HG02981 (cell line): ENCODE data around the gene GAB2.
"Not testable (repeated sequence)": the region's sequence is repeated elsewhere in the genome, so short reads cannot be mapped to it uniquely, and the experiment has no call there.

Experiments
- ATAC-seq: cut with Tn5 transposase; IDR thresholded peaks from one replicate; pipeline ENCODE4 v1.9.1; 2021; ENCODE audit warnings: mild to moderate bottlenecking, moderate library complexity; ENCODE audit not compliant: unreplicated experiment

GAB2 gene

DNA sequence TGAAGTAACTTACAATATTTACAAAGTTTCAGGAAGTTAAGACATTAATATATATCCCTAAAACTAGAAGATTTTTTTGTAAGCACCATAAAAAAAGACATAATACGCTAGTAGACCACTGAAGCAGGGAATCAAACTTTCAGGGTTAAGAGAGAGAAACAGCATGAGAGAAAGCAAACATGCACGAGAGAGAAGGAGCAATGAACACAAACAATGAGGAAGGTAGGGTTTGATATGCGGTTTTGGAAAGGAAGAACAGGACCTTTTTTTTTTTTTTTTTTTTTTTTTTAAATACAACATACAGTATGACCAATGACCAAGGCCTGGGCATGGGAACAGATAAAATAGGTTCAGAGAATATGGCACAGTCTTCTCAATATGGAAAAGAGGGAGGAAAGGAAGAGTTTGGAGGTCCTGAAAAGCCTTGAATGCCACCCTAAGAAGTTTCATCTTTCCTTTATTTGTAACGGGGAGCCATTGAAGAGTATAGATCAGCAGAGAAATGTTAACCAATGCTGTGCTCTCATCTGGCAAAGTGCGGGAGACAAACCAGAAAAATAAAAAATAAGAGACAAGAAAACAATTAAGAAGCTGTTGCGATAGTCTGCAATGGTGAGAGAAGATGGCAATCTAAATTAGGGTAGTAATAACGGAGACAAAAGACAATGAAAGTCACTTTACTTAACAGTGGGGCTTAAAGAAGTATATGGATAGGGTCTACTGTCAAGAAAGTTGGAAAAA lies 127.9 kb downstream of the GAB2 start:
- ATAC-seq: no peak

DNA sequence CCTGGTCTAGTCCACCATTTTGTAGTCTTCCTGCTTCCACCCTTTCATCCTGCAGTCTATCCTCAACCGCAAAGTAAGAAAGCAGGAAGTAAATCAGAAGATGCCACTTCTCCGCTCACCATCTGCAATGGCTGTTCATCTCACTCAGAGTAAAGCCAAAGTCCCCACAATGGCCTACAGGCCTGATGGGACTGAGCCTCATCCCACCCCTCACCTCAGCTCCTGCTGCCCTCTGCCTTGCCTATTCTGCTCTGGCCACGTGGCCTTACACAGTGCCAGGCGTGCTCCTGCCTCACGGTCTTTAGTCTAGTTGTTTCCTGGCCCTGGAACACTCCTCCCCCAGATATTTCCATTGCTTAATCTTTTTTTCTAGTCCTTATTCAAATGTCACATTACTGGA lies 133.4 kb downstream of the GAB2 start:
- ATAC-seq: no peak

DNA sequence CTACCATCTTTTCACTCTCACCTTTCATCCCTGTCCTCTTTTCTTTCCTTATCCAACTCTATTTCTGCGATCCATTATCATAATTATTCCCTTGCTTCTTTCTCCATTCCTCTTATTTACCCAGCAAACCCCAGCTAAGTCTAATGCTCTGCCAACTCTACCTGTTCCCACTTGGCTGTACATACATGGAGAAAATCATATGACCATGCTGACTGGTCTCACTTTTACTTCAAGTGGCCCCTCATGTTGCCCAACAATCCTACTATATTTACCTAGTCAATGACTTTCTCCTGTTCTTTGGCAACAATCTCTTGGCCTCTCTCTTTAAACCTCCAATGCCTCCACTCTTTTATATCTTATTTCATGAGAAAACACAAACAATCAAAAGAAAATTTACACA lies 134.8 kb downstream of the GAB2 start:
- no peak for ATAC-seq

DNA sequence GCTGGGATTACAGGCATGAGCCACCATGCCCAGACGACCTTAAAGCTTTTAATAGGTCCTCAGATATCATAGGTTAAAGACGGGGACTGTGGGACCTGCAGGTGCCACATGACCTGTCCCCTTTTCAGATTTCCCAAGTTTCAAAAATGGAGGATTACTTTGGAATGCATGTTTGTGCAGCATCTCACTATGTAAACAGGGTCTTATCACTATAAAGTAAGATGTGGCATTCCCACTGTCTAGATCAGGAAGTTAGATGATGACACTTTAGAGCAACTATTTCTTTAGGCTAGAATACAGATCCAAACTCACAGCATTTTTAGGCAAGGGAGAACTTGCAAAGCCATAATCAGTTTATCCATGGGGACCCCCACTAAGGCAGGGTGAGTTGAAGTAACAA lies 136.1 kb downstream of the GAB2 start:
- ATAC-seq: no peak

DNA sequence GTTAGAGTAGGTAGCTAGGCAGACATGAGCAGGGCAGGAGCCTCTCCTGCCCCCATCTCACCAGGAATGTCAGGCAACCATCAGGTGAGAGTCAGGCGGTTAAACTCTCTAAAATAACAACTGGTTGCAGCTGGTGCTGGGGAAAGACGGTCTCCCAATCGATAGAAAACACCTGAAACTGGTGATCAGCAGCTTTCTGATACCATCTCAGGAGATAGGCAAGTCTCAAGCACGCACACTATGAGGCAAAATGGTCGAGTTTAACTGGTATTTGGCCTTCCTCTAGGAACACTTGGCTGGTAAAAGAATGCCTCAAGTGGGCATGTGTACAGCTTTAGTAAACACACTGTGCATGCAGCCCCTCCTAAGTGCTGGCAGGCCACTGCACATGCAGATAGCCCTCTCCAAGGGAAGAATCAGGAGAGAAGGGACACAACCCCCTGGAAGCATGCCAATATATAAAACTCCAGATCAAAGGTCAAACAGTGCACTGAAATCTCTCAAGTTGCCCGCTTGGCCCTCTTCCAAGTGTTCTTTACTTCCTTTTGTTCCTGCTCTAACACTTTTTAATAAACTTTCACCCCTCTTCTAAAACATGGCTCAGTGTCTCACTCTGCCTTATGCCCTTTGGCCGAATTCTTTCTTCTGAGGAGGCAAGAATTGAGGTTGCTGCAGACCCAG lies 140.2 kb downstream of the GAB2 start:
- no peak for ATAC-seq

DNA sequence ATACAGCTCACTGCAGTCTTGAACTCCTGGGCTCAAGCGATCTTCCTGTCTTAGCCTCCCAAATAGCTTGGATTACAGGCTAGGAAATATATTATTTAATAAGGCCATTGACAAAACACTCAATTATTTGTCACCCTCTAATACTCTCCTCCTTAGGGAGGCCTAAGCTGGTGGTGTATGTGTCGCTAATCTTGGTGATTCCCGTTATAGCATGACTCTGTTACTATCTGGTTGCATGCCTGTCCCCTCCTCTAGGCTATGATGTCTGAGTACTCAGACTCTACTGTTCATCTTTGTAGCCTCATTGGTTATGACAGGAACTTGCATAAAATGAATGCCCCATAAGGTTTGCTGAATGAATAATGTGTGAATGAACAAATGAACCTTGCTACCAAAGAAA lies 141.3 kb downstream of the GAB2 start:
- ATAC-seq: no peak

DNA sequence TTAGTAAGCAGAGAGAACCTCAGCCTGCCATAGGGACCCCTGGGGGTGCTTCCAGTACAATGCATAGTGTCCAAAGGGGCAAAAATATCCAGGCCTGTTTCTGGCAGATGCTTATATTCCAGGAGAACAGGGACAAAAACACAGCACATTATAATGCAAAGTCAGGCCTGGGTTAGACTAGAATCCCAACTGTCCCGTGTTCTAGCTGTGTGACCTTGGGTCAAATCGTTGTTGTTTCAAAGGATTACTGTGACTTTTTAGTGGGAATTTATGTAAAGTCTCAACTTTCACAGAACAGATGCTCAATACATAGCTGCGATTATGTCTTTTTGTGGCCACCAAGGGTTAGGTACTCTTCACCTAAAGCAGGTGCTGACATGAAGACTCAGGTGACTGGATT lies 142.9 kb downstream of the GAB2 start:
- no peak for ATAC-seq

DNA sequence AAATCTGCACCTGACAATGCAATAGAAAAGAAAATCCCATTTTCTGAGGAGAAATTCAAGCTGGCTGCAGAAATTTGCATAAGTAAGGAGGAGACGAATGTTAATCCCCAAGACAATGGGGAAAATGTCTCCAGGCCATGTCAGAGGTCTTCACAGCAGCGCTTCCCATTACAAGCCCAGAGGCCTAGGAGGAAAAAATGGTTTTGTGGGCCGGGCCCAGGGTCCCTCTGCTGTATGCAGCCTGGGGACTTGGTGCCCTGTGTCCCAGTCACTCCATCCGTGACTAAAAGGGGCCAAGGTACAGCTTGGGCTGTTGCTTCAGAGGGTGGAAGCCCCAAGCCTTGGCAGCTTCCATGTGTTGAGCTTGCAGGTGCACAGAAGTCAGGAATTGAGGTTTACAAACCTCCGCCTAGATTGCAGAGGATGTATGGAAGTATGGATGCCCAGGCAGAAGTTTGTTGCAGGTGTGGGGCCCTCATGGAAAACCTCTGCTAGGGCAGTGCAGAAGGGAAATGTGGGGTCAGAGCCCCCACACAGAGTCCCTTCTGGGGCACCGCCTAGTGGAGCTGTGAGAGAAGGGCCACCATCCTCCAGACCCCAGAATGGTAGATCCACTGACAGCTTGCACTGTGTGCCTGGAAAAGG lies 144.9 kb downstream of the GAB2 start:
- not testable (repeated sequence) for ATAC-seq

DNA sequence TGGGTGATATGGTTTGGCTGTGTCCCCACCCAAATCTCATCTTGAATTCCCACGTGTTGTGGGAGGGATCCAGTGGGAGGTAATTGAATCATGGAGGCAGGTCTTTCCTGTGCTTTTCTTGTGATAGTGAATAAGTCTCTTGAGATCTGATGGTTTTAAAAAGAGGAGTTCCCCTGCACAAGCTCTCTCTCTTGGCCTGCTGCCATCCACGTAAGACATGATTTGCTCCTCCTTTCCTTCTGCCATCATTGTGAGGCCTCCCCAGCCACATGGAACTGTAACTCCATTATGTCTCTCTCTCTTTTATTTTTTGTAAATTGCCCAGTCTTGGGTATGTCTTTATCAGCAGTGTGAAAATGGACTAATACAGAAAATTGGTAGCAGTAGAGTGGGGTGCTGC lies 145.8 kb downstream of the GAB2 start:
- ATAC-seq: not testable (repeated sequence)

DNA sequence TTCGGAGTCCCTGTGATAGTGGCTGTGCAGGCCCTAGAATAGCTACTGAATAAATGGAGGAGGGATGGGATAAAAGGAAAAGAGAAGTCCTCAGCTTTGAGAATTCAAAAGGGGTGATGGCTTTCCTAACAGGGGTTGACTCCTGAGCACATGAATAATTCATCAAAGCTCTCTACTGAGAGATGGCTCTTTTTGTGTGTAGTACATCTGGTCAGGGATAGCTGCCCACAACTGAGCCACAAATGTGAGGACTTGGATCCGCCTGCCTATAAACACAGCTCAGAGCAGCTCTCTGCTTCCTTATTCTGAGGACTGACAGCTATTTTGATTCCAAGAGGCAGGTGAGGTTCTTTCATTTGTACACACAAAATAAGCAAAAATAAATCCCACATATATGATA lies 146.6 kb downstream of the GAB2 start:
- no peak for ATAC-seq

DNA sequence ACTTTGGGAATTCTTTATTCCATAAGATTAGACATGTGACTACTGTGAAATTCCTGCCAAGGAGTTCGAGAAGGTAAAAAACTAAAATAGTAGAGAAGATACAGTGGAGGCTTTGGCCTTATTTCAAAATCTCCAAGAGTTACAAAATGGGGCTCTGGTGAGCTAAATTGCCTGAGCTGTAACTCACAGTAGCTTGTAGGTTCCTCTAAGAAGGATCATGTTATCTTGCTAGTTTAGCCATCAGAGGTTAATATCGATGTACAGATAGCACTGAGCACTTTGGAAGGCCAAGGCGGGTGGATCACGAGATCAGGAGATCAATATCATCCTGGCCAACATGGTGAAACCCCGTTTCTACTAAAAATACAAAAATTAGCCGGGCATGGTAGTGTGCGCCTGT lies 147.8 kb downstream of the GAB2 start:
- no peak for ATAC-seq

DNA sequence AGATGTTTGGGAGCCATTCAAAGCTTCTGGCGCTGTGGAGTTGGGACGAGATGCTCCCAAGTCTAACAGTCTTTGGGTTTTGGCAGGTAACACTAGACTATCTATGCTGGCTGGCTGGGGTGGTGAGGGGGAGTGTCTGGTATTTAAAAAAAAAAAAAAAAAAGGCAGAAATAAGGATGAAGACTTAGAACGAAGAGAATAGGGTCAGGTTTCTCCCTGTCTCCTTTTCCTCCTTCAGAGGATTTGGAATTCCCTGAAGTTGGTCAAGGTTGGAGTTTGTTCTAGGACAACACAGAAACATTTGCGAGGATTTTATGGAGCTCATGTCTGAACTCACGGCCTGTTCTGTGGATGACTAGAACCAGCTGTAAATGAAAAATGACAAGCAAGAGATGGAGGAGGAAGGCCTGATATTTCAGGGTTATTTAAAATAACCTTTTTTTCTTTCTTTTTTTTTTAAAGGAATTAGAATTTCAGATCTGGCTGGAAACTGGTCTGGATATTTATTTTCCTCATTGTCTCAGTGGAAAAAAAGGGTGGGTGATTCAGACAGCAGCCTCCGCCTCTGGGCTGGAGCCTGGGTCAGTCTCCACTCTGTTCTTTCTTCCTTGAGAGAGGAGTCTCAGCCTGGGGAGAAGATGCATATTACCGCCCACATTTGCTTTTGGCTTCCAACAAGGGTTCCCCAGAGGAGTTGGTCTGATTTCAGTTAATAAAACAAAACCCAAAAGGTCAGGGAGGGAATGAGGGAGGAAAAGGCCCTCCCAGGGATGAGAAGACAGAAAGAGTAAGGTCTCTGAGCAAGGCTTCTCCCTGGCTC lies 148.8 kb downstream of the GAB2 start:
- ATAC-seq: no peak

DNA sequence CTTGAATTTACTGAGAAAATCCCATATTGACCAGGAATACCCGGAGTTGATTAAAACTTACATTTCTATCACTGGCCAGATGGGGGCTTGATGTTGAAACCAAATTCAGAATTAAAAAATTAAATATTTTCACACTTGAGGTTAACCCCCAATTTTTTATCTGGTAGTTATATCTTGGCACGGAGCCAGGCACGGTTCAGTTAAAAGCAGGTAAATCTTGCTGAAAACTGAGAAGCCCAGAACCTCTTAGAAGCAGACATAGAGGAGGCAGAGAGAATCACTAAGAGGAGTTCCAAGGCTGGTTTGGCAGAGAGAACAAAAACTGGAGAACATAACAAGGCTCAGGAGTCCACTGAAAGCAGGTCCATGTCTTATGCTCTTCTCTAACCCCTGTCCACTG lies 151.2 kb downstream of the GAB2 start:
- ATAC-seq: no peak

DNA sequence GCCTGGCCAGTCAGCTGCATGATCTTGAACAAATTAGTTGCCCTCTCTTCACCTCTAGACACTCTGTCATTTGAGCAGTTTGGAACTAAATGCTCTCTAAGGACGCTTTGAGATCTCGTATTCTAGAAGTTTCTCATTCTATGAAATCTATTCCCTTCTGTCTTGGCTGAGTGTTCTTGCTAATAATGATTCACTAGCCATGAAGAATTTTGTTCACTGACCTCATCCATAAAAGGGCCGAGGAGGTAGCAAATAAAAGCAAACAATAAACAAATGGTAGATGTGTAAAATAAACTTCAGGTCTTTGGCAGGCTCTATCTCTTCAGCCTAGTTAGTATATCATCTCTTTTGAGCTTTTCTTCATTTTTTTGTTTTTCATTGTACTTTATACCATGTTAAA lies 152.3 kb downstream of the GAB2 start:
- no peak for ATAC-seq

DNA sequence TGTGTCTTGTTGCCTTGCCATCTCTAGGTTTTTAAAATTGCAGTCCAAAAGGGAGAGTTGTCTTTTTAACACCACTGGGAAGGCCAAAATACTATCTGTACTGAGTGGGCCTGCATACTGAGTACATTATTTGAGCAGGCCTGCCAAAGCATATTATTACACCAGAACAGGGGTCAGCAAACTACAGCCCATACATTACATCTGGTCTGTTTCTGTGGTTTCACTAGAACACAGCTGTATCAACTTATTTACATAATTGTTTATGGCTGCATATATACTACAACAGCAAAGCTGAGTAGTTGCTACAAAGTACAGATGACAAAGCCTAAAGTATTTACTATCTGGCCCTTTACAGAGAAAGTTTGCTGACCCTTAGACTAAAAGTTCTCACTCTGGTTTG lies 154.9 kb downstream of the GAB2 start:
- ATAC-seq: no peak

DNA sequence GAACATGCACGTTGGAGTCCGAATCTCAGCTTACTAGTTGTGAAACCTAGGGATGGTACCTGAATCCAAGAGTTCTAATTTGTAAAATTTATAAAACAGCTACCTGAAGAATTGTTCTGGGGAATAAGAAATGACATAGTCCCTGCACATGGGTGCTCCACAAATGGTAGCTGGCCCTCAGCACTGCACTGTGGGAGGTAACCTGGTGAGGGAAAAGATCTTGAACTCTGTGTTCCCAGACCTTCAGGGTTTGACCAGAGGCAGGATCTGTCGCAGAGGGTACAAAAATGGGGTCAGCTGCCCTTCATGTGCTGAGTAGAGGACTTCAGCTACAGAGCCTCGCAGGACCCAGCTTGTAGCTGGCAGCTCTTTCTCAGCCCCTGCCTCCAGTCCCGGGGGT lies 155.4 kb downstream of the GAB2 start:
- no peak for ATAC-seq

DNA sequence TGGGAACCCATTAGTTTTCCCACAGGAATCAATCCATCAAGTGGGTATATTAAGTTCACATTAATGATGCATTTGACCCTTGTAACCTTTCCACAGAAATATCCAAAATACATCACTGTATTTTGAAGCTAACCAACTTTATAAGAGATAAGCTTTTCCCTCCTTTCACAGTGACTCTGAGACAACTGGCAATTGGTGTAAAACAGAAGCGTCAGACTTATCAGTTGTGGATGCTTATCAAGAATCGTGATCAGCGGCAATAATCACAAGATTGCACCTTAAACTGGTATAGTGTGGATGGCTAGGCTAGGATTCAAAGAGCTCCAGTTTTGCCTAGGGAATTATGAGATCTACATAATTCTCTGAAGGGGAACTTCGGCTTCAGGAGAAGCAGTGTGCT lies 155.8 kb downstream of the GAB2 start:
- no peak for ATAC-seq

DNA sequence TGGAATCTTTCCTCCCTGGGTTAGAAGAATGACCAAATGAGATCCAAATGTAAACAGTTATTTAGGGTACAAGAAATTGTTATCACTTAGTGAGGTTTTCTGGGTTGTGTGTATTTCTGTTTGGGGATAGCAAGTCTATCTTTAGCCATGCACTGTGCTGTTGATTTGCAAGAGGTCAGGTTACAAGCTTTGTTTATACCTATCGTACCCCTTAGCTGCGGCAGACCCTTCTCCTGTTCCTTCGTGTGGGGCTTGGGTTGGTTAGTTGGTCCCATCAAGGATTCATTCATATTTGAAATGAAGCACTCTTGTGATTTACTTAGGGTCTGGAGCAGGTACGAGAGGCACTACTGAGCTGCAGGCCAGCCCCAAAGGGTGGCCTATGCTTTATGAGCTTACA lies 156.3 kb downstream of the GAB2 start:
- ATAC-seq: no peak

DNA sequence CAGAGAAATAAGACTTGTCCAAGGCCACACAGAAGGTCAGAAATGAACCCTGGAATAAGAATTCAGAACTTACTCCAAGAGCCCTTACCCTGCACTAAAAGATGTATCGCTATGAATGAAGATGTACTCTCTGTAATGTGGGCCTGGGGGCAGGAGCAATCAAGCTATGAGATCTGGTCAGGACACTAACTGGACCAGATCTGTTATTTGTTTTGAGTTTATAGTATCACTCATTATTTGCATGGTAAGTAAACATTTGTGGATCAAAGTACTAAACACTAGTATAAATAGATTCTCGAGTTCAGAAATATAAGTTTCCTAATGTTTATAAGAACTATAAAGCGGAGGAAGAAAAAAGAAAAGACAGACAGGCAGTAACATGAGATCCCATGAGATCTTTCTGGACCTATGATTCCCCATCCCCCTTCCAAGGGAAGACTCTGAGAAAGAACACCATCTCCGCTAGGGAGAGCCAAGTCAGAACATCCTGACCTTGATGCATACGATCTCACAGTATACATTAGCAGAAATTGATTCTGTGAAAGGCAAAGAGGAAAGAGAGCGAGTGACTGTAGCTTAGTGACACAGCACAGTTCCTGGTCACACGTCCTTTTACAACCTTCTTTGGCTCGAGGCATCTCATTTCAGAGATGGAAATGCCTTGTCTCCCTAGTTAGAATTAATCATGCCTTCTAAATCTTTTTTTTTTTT lies 157.7 kb downstream of the GAB2 start:
- ATAC-seq: no peak

DNA sequence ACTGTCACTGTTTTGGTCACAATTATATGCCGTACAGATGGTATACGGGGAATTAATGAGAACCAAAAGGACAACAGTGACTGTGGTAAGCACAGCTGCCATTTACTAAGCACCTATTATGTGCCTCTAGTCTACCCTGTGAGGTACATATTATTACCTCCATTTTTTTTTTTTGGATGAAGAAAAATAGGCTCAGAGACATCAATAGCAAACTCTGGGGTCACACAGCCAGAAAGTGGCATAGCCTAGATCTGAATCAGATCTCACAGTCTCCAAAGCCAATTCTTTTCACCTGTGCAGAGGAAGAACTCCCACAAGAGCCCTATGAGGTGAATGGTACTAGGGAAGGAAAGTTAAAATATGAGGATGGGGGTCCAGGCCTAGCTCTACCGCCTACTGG lies 160.0 kb downstream of the GAB2 start:
- ATAC-seq: no peak

DNA sequence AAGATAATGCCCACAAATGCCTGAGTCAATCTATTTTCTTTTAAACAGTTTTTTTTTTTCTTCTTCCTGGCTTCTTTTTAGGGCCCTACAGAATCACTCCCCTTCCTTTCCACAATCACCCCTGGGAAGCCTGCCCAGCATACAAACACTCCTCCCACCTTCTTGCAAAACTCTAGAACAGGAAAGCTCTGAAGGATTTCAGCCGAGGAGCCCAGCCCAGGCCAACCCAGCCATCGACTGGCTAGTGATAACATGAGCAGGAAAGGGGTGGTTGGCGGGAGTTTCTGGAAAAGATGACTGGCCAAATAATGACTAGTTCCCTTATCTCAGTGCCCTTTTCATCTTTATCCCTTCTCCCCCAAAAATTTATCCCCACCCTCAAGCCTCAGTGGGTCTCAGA lies 160.7 kb downstream of the GAB2 start:
- ATAC-seq: no peak
